Gastrocnemius medialis (tissue), 4 donors: ENCODE measurements around the gene NRG2. TPM values are rescaled to one million over a fixed set of nuclear protein-coding genes. Genes with fewer than 3 reads are reported as not detected.

Source experiments
- ATAC-seq, 2 donors: fragments of 150-250 bp; one replicate each; pipeline ENCODE4 v1.9.1; 2016
- DNase-seq, 2 donors: peaks; one replicate each; pipeline ENCODE4 v3.0.0-alpha.2; 2019
- H3K27ac ChIP-seq, 4 donors: fragments of 200-600 bp; sonication (generic); 1 replicate in 1 of 4; 2 replicates in 3 of 4; pipeline ENCODE4 v1.5.1; 2016 to 2018; ENCODE audit warnings: mild to moderate bottlenecking in 2 of 4, moderate library complexity in 1 of 4
- H3K27me3 ChIP-seq, 3 donors: fragments of 200-600 bp; sonication (generic) in 2 of 3; 1 replicate in 1 of 3; 2 replicates in 2 of 3; pipeline versions ENCODE4 v1.5.1 to v1.6.0; 2016 to 2019; ENCODE audit warnings: mild to moderate bottlenecking in 1 of 3, moderate library complexity in 1 of 3
- H3K36me3 ChIP-seq, 2 donors: fragments of 200-600 bp; sonication (generic) in 1 of 2; one replicate each; pipeline ENCODE4 v1.5.1; 2017 to 2018
- H3K4me1 ChIP-seq, 2 donors: fragments of 200-600 bp; sonication (generic) in 1 of 2; one replicate each; pipeline ENCODE4 v1.5.1; 2016 to 2017; ENCODE audit warnings: mild to moderate bottlenecking in 2 of 2
- H3K4me3 ChIP-seq, 4 donors: fragments of 200-600 bp; sonication (generic) in 3 of 4; 1 replicate in 1 of 4; 2 replicates in 3 of 4; pipeline ENCODE4 v1.5.1; 2016 to 2019; ENCODE audit warnings: mild to moderate bottlenecking in 2 of 4
- H3K9me3 ChIP-seq, 3 donors: fragments of 200-600 bp; sonication (generic) in 2 of 3; 1 replicate in 1 of 3; 2 replicates in 2 of 3; pipeline ENCODE4 v1.5.1; 2016 to 2019
- CTCF ChIP-seq, 5 experiments: fragments of 450-650 bp in 3 of 5; fragments of 200-600 bp in 2 of 5; sonication (generic) in 2 of 5; IDR thresholded peaks in 4 of 5; conservative IDR thresholded peaks in 1 of 5; 1 replicate in 4 of 5; 2 replicates in 1 of 5; pipeline ENCODE4 v1.5.1; 2016 to 2019; ENCODE audit warnings: antibody characterized with exemption in 5 of 5, mild to moderate bottlenecking in 3 of 5, moderate library complexity in 3 of 5
- POLR2A ChIP-seq, 2 donors: fragments of 450-650 bp; IDR thresholded peaks; one replicate each; pipeline ENCODE4 v1.6.1; 2017; ENCODE audit warnings: antibody characterized with exemption in 2 of 2, mild to moderate bottlenecking in 2 of 2, moderate library complexity in 2 of 2
- in situ Hi-C, 4 donors: fragments of 200-750 bp; cut with MboI; loops; one replicate each; pipeline versions ENCODE4 v1.15.0 to v1.8.0; 2017; ENCODE audit warnings: low sequenced_read_pairs in 4 of 4
- intact Hi-C: fragments of 100-400 bp; cut with DNase I; formaldehyde crosslinking; loops from one replicate; pipeline ENCODE4 v1.15.1; 2023; ENCODE audit warnings: low total_unique reads
- total RNA-seq, 4 donors: library from RNA; depleted of rRNA; stranded (reverse); fragments of >200 nt; gene quantifications; one replicate each; pipeline versions ENCODE4 v1.1.0 to v1.2.3, GENCODE V29; 2016

Gene NRG2
- total RNA-seq, 4 donors from 2014 or later, result 10.3 to 28.8 (median 20.0) TPM

GRCh38 chr5:139884144-139884543 is 159.0 kb downstream of the NRG2 start:
- no peak for TF ChIP-seq POLR2A (IDR thresholded peaks at IDR 0.05)
- no peaks in the 10 kb centered on the region for H3K27me3 ChIP-seq
- no peak overlapping the region for H3K4me3 ChIP-seq
- in situ Hi-C loops (no loop called here), intact Hi-C loops (loop anchor here (2.0 to 10.0 kb wide), 3 partner anchors 65 to 161 kb away; partner anchors contain the start of gene NRG2)
- peak; percentile 64 to 91 for DNase-seq
- H3K27ac ChIP-seq, result peak overlapping the region; percentile 23 to 66 (median 41)
- peaks cover 0 to 14% of the 10 kb centered on the region in 2 donors for H3K36me3 ChIP-seq
- peak; percentile 82 to 92 for ATAC-seq
- H3K4me1 ChIP-seq, result peaks cover 18 to 19% of the 10 kb centered on the region in 2 donors
- no peaks in the 10 kb centered on the region for H3K9me3 ChIP-seq

- H3K27ac ChIP-seq, result peak overlapping the region in 1 of 4 donors; percentile 66
- DNase-seq (peak; percentile 53 to 67), ATAC-seq (peak; percentile 35 to 59)
- in situ Hi-C loops, result no loop called here
- H3K4me3 ChIP-seq, result no peak overlapping the region
- H3K4me1 ChIP-seq, result peaks cover 18 to 19% of the 10 kb centered on the region in 2 donors
- no peaks in the 10 kb centered on the region for H3K9me3 ChIP-seq
- H3K27me3 ChIP-seq, result no peaks in the 10 kb centered on the region
- TF ChIP-seq CTCF (IDR thresholded peaks at IDR 0.05 in 4 of 5, conservative IDR thresholded peaks at IDR 0.05 in 1 of 5) (no peak), POLR2A (IDR thresholded peaks at IDR 0.05) (no peak)
- intact Hi-C loops, result loop anchor here (5.0 to 10.0 kb wide), 2 partner anchors 84 to 162 kb away; partner anchors contain the start of gene NRG2
- peaks cover 0 to 14% of the 10 kb centered on the region in 2 donors for H3K36me3 ChIP-seq
Observed at GRCh38 chr5:139882961-139883539, 160.0 kb downstream of the NRG2 start.

GRCh38 chr5:139882316-139882715 is 160.8 kb downstream of the NRG2 start:
- Histone ChIP-seq H3K9me3 (no peaks in the 10 kb centered on the region), H3K27ac (no peak overlapping the region), H3K36me3 (peaks cover 0 to 14% of the 10 kb centered on the region in 2 donors), H3K27me3 (no peaks in the 10 kb centered on the region), H3K4me1 (peaks cover 18 to 19% of the 10 kb centered on the region in 2 donors), H3K4me3 (no peak overlapping the region)
- in situ Hi-C loops (no loop called here), intact Hi-C loops (loop anchor here (5.0 to 10.0 kb wide), 2 partner anchors 85 to 162 kb away; partner anchors contain the start of gene NRG2)
- no peak for DNase-seq
- ATAC-seq, result no peak
- TF ChIP-seq CTCF (IDR thresholded peaks at IDR 0.05 in 4 of 5, conservative IDR thresholded peaks at IDR 0.05 in 1 of 5) (no peak), POLR2A (IDR thresholded peaks at IDR 0.05) (no peak)

- no peak for ATAC-seq
- Histone ChIP-seq H3K27me3 (no peaks in the 10 kb centered on the region), H3K27ac (no peak overlapping the region), H3K36me3 (peaks cover 0 to 5% of the 10 kb centered on the region in 2 donors), H3K4me1 (peaks cover 18 to 19% of the 10 kb centered on the region in 2 donors), H3K9me3 (no peaks in the 10 kb centered on the region), H3K4me3 (no peak overlapping the region)
- intact Hi-C loops, result loop anchor here (5.0 to 10.0 kb wide), 2 partner anchors 86 to 164 kb away; partner anchors contain the start of gene NRG2
- no peak for TF ChIP-seq CTCF (IDR thresholded peaks at IDR 0.05 in 4 of 5, conservative IDR thresholded peaks at IDR 0.05 in 1 of 5)
- no peak for TF ChIP-seq POLR2A (IDR thresholded peaks at IDR 0.05)
- in situ Hi-C loops, result no loop called here
- no peak for DNase-seq
Observed at GRCh38 chr5:139881143-139881733, 161.9 kb downstream of the NRG2 start.

- no peak for DNase-seq
- H3K9me3 ChIP-seq, result no peaks in the 10 kb centered on the region
- H3K36me3 ChIP-seq, result no peaks in the 10 kb centered on the region
- no peak overlapping the region for H3K4me3 ChIP-seq
- in situ Hi-C loops, result no loop called here
- no peak for TF ChIP-seq POLR2A (IDR thresholded peaks at IDR 0.05)
- no peak for TF ChIP-seq CTCF (IDR thresholded peaks at IDR 0.05 in 4 of 5, conservative IDR thresholded peaks at IDR 0.05 in 1 of 5)
- no peak for ATAC-seq
- no peaks in the 10 kb centered on the region for H3K27me3 ChIP-seq
- H3K27ac ChIP-seq, result no peak overlapping the region
- H3K4me1 ChIP-seq, result peaks cover 18 to 19% of the 10 kb centered on the region in 2 donors
- intact Hi-C loops, result loop anchor here (5.0 to 10.0 kb wide), 2 partner anchors 87 to 164 kb away; partner anchors contain the start of gene NRG2
Observed at GRCh38 chr5:139880416-139881142, 162.5 kb downstream of the NRG2 start.
